GM12891 (cell line): ENCODE data around the gene ZNF740.

Source experiments
- POLR2A ChIP-seq: IDR thresholded peaks from 2 replicates; pipeline ENCODE4 v1.6.1; 2011; ENCODE audit warnings: low read depth, low read length, control low read depth
- POLR2AphosphoS5 ChIP-seq: IDR thresholded peaks from 2 replicates; pipeline ENCODE4 v1.6.1; 2011; ENCODE audit warnings: low read depth, low read length, control low read depth
- TAF1 ChIP-seq: IDR thresholded peaks from 2 replicates; pipeline ENCODE4 v1.6.1; 2011; ENCODE audit warnings: low read depth, low read length, control low read depth

DNA sequence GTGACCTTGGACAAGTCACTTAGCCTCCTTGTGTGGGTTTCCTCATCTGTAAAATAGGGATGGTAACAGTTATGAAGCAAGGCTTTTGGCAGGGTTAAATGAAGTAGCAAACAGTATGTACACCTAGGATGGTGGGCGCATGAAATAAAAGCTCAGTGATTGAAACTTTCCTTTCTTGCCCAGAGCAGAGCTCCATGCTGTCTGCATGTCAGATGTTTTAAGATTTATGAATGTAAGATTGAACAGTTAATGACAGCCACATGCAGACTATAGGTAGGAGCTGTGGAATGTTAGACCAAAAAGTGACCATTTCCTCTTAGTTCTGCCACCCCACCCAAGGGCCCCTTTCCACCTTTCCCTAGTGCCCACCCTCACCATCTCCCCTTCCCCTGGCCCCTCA lies 14.5 kb downstream of the ZNF740 start:
- TF ChIP-seq POLR2AphosphoS5, result no peak
- TF ChIP-seq POLR2A, result no peak
- no peak for TF ChIP-seq TAF1
